ENCODE measurements around the gene HS3ST1. TPM values are rescaled to one million over a fixed set of nuclear protein-coding genes. Genes with fewer than 3 reads are reported as not detected.
A peak's percentile ranks its signal among the peaks of the same experiment; 100 is the strongest.

The HS3ST1 gene
- 0.27 TPM in 1 of 2 replicates, not detected in the other for total RNA-seq
- long read RNA-seq, result 0 reads

DNA sequence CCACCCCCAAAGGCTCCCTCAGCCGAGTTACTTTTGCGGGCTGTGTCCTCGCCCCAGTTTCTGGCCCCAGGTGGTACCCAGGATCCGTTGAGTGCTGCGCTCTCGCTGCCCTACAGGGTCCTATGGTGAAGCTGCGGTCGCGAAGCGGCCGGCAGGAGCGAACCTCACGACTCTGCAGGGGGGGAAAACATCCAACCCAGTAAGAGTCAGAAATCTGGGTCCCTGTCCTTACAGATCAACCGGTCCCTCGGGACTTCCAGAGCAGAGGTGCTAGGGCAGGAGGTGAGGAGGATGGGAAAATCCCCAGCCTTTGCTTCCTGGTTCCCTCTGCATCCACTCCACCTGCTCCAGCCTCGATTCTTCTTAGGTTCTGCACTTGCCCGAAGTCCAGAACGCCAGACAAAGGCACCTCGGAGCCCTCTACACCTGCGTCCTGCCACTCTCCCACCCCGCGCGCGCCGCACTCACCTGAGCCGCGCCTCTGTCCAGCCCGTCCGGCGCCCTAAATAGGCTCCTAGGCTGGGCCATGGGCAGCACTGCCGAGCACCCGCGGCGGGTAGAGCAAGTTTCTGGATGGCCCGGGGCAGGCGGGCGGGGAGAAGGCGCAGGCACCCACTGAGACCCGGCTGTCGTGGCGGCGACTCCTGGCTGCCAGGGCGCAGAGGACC is at the start of gene HS3ST1:
Gene HS3ST1 (minus strand): TSS at position 664 of the 668 bp plus-strand sequence. CDS start 28,889 bp downstream, outside the sequence.
- Mint-ChIP-seq H3K27me3 (ENCODE audit: unreplicated experiment) (peaks cover 63% of the 10 kb centered on the region), H3K27ac (ENCODE audit: unreplicated experiment) (no peak within 1 kb of the TSS), H3K4me1 (ENCODE audit: unreplicated experiment) (no peaks in the 10 kb centered on the region), H3K4me3 (ENCODE audit: unreplicated experiment) (peak within 1 kb of the TSS; percentile 38), H3K9me3 (ENCODE audit: unreplicated experiment) (no peaks in the 10 kb centered on the region), H3K36me3 (ENCODE audit: unreplicated experiment) (no peaks in the 10 kb centered on the region)
- TF ChIP-seq, protein P1, sequence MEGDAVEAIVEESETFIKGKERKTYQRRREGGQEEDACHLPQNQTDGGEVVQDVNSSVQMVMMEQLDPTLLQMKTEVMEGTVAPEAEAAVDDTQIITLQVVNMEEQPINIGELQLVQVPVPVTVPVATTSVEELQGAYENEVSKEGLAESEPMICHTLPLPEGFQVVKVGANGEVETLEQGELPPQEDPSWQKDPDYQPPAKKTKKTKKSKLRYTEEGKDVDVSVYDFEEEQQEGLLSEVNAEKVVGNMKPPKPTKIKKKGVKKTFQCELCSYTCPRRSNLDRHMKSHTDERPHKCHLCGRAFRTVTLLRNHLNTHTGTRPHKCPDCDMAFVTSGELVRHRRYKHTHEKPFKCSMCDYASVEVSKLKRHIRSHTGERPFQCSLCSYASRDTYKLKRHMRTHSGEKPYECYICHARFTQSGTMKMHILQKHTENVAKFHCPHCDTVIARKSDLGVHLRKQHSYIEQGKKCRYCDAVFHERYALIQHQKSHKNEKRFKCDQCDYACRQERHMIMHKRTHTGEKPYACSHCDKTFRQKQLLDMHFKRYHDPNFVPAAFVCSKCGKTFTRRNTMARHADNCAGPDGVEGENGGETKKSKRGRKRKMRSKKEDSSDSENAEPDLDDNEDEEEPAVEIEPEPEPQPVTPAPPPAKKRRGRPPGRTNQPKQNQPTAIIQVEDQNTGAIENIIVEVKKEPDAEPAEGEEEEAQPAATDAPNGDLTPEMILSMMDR (IDR thresholded peaks at IDR 0.05), result no peak
- no peak for DNase-seq (ENCODE audit: extremely low spot score, unreplicated experiment)

DNA sequence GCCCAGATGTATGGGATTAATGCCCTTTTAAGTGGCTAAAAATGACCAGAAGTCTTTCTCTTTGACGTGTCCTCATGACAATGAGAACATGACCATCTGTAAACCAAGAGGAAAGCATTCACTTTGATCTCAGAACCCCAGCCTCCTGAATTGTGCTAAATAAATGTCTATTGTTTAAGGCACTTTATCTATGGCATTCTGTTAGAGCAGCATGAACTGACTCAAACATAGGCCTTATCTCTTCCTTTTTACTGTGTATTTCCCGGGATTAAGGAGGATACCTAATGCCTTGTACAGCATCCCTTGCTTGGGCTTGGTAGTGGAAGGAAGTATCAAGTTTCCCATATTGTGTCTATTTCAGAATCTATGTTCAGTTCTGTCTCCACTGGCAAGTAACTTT is 47.2 kb upstream of the HS3ST1 start:
- Mint-ChIP-seq H3K9me3 (ENCODE audit: unreplicated experiment) (peaks cover 17% of the 10 kb centered on the region), H3K36me3 (ENCODE audit: unreplicated experiment) (no peaks in the 10 kb centered on the region), H3K27ac (ENCODE audit: unreplicated experiment) (no peak overlapping the region), H3K27me3 (ENCODE audit: unreplicated experiment) (no peaks in the 10 kb centered on the region), H3K4me3 (ENCODE audit: unreplicated experiment) (no peak overlapping the region), H3K4me1 (ENCODE audit: unreplicated experiment) (no peaks in the 10 kb centered on the region)
- TF ChIP-seq, protein P1 (IDR thresholded peaks at IDR 0.05), result no peak
- DNase-seq (ENCODE audit: extremely low spot score, unreplicated experiment), result no peak

DNA sequence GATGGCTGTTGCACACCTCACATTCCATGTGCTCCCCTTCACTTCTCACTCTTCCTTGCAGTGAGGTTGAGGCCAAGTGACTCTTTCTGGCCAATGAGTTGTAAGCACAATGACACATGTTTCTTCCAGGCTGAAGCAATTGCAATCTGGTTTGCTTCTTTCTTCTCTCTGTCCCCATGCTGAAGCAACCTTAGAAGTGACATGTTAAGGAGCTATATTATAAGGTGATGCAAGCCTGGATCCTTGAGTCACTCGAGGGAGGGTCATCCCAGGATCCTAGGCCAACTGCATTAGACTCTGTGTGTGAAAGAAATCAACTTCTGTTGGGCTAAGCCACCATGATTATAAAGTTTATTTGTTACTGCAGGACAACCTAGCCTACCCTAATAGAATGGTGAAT is 45.5 kb upstream of the HS3ST1 start:
- DNase-seq (ENCODE audit: extremely low spot score, unreplicated experiment), result no peak
- no peaks in the 10 kb centered on the region for H3K4me1 Mint-ChIP-seq (ENCODE audit: unreplicated experiment)
- H3K27me3 Mint-ChIP-seq (ENCODE audit: unreplicated experiment), result no peaks in the 10 kb centered on the region
- H3K9me3 Mint-ChIP-seq (ENCODE audit: unreplicated experiment), result peaks cover 15% of the 10 kb centered on the region
- no peak overlapping the region for H3K4me3 Mint-ChIP-seq (ENCODE audit: unreplicated experiment)
- H3K27ac Mint-ChIP-seq (ENCODE audit: unreplicated experiment), result no peak overlapping the region
- TF ChIP-seq, protein P1 (IDR thresholded peaks at IDR 0.05), result no peak
- H3K36me3 Mint-ChIP-seq (ENCODE audit: unreplicated experiment), result no peaks in the 10 kb centered on the region

DNA sequence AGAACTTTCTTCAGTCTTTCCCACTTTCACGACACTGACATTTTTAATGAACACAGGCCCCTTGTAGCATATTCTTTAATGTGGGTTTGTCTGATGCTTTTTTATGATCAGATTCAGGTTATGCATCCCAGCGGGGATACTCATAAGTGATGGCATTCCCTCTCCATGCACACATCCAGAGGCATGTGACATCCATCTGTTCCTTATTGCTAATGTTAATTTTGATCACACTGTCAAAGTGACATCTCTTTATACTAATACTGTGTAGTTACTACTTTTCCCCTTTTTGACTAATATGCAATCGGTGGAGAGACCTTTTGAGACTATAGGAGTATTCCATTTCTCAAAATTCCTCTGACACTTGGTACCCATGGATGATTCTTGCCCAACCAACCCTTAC is 43.8 kb upstream of the HS3ST1 start:
- DNase-seq (ENCODE audit: extremely low spot score, unreplicated experiment), result no peak
- TF ChIP-seq, protein P1 (IDR thresholded peaks at IDR 0.05), result no peak
- Mint-ChIP-seq H3K36me3 (ENCODE audit: unreplicated experiment) (no peaks in the 10 kb centered on the region), H3K4me3 (ENCODE audit: unreplicated experiment) (no peak overlapping the region), H3K27ac (ENCODE audit: unreplicated experiment) (no peak overlapping the region), H3K9me3 (ENCODE audit: unreplicated experiment) (peaks cover 14% of the 10 kb centered on the region), H3K27me3 (ENCODE audit: unreplicated experiment) (no peaks in the 10 kb centered on the region), H3K4me1 (ENCODE audit: unreplicated experiment) (no peaks in the 10 kb centered on the region)

DNA sequence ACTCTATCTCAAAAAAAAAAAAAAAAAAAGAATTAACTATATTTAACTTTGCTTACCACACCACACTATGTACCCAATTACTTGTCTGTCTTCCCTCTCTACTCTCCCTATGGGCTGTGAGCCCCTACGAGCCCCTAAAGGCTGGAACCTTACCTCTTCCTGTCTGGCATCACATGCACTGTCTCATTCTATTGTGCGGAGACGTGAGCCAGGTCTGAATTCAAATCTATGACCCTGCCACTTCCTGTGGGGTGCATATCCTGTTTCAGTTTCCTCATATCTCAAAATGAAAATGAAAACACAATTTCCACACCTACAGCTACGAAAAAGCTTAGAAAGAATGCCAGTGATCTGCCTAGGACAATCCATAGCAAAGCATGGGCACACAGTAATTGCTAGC is 42.9 kb upstream of the HS3ST1 start:
- Mint-ChIP-seq H3K9me3 (ENCODE audit: unreplicated experiment) (peaks cover 7% of the 10 kb centered on the region), H3K36me3 (ENCODE audit: unreplicated experiment) (no peaks in the 10 kb centered on the region), H3K4me1 (ENCODE audit: unreplicated experiment) (no peaks in the 10 kb centered on the region), H3K27me3 (ENCODE audit: unreplicated experiment) (no peaks in the 10 kb centered on the region), H3K27ac (ENCODE audit: unreplicated experiment) (no peak overlapping the region), H3K4me3 (ENCODE audit: unreplicated experiment) (no peak overlapping the region)
- TF ChIP-seq, protein P1 (IDR thresholded peaks at IDR 0.05), result no peak
- DNase-seq (ENCODE audit: extremely low spot score, unreplicated experiment), result no peak
